ENCODE measurements around the gene MCF2L. TPM values are rescaled to one million over a fixed set of nuclear protein-coding genes. Genes with fewer than 3 reads are reported as not detected.

MCF2L gene
- total RNA-seq, 1 donor from 2014 or later, result 6.7 TPM

GRCh38 chr13:113094410-113094800 is 125.4 kb downstream of the MCF2L start:
- peak; percentile 86 for DNase-seq (ENCODE audit: low spot score)
- Mint-ChIP-seq H3K27ac (ENCODE audit: unreplicated experiment) (no peak overlapping the region), H3K4me3 (ENCODE audit: unreplicated experiment) (no peak overlapping the region), H3K27me3 (ENCODE audit: low read depth) (peaks cover 7% of the 10 kb centered on the region), H3K9me3 (ENCODE audit: low read depth) (no peaks in the 10 kb centered on the region), H3K36me3 (ENCODE audit: low read depth) (no peaks in the 10 kb centered on the region), H3K4me1 (ENCODE audit: low read depth) (peaks cover 11% of the 10 kb centered on the region)
- TF ChIP-seq CTCF (IDR thresholded peaks at IDR 0.05), result no peak

GRCh38 chr13:113095146-113096051 is 126.4 kb downstream of the MCF2L start:
- no peak for TF ChIP-seq CTCF (IDR thresholded peaks at IDR 0.05)
- peak; percentile 83 for DNase-seq (ENCODE audit: low spot score)
- Mint-ChIP-seq H3K27me3 (ENCODE audit: low read depth) (peaks cover 7% of the 10 kb centered on the region), H3K36me3 (ENCODE audit: low read depth) (no peaks in the 10 kb centered on the region), H3K4me1 (ENCODE audit: low read depth) (peaks cover 11% of the 10 kb centered on the region), H3K9me3 (ENCODE audit: low read depth) (no peaks in the 10 kb centered on the region), H3K27ac (ENCODE audit: unreplicated experiment) (no peak overlapping the region), H3K4me3 (ENCODE audit: unreplicated experiment) (no peak overlapping the region)

GRCh38 chr13:113096052-113096744 is 127.2 kb downstream of the MCF2L start:
- H3K9me3 Mint-ChIP-seq (ENCODE audit: low read depth), result no peaks in the 10 kb centered on the region
- TF ChIP-seq CTCF (IDR thresholded peaks at IDR 0.05), result no peak
- no peak overlapping the region for H3K4me3 Mint-ChIP-seq (ENCODE audit: unreplicated experiment)
- DNase-seq (ENCODE audit: low spot score), result peak; percentile 92
- H3K36me3 Mint-ChIP-seq (ENCODE audit: low read depth), result no peaks in the 10 kb centered on the region
- no peak overlapping the region for H3K27ac Mint-ChIP-seq (ENCODE audit: unreplicated experiment)
- peaks cover 4% of the 10 kb centered on the region for H3K27me3 Mint-ChIP-seq (ENCODE audit: low read depth)
- H3K4me1 Mint-ChIP-seq (ENCODE audit: low read depth), result peaks cover 11% of the 10 kb centered on the region

- Mint-ChIP-seq H3K27me3 (ENCODE audit: low read depth) (peaks cover 4% of the 10 kb centered on the region), H3K9me3 (ENCODE audit: low read depth) (no peaks in the 10 kb centered on the region), H3K36me3 (ENCODE audit: low read depth) (no peaks in the 10 kb centered on the region), H3K27ac (ENCODE audit: unreplicated experiment) (no peak overlapping the region), H3K4me1 (ENCODE audit: low read depth) (peaks cover 11% of the 10 kb centered on the region), H3K4me3 (ENCODE audit: unreplicated experiment) (no peak overlapping the region)
- no peak for TF ChIP-seq CTCF (IDR thresholded peaks at IDR 0.05)
- no peak for DNase-seq (ENCODE audit: low spot score)
Measured at GRCh38 chr13:113096745-113097305, 127.8 kb downstream of the MCF2L start.

GRCh38 chr13:113097651-113098050 is 128.6 kb downstream of the MCF2L start:
- peak overlapping the region; percentile 52 for H3K4me3 Mint-ChIP-seq (ENCODE audit: unreplicated experiment)

More at GRCh38 chr13:113097651-113098050, 128.6 kb downstream of the MCF2L start:
- no peaks in the 10 kb centered on the region for H3K9me3 Mint-ChIP-seq (ENCODE audit: low read depth)
- peaks cover 11% of the 10 kb centered on the region for H3K4me1 Mint-ChIP-seq (ENCODE audit: low read depth)
- no peak for TF ChIP-seq CTCF (IDR thresholded peaks at IDR 0.05)
- peak overlapping the region; percentile 81 for H3K27ac Mint-ChIP-seq (ENCODE audit: unreplicated experiment)
- no peaks in the 10 kb centered on the region for H3K36me3 Mint-ChIP-seq (ENCODE audit: low read depth)
- peaks cover 4% of the 10 kb centered on the region for H3K27me3 Mint-ChIP-seq (ENCODE audit: low read depth)
- no peak for DNase-seq (ENCODE audit: low spot score)

Data from chondrocyte (in vitro differentiated cells).